ENCODE data around the gene KLHDC10.
A peak's percentile ranks its signal among the peaks of the same experiment; 100 is the strongest.
"Not testable (repeated sequence)": the region's sequence is repeated elsewhere in the genome, so short reads cannot be mapped to it uniquely, and the experiment has no call there.

Gene KLHDC10

GRCh38 chr7:130123501-130123900, 53.2 kb downstream of the KLHDC10 start:
- no peak for DNase-seq

GRCh38 chr7:130124711-130125110, 54.4 kb downstream of the KLHDC10 start:
- no peak for DNase-seq

DNA sequence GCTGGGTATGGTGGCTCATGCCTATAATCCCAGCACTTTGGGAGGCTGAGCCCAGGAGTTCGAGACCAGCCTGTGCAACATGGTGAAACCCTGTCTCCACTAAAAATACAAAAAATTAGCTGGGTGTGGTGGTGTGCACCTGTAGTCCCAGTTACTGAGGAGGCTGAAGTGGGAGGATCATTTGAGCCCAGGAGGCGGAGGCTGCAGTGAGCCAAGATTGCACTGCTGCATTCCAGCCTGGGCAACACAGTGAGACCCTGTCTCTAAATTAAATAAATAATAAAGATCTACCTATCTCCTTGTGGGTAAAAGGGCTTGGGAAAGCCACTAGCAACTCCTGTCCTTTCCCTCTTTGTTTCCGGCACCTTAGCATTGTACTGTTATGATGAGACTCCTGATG, 56.5 kb downstream of the KLHDC10 start:
- DNase-seq = not testable (repeated sequence)

DNA sequence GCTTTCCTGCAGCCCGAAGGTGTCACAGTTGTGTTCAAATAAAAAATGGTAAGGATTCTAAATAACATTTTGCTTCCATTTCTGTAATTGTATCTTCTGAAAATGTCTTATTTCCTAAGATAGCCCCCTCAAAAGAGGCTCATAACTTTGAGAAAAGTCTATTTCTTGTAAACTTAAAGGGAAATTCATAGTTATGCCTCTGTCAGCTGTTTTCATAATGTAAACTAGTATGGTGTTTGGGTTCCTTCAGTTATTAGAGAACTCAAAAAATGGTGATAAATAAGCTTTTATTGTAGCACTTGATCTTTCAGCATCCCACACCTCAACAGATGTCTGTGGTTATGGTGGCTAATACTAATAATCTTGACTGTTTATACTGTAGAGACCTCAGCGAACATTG, 57.1 kb downstream of the KLHDC10 start:
- no peak for DNase-seq

GRCh38 chr7:130127821-130128317, 57.5 kb downstream of the KLHDC10 start:
- no peak for DNase-seq

GRCh38 chr7:130129011-130129411, 58.7 kb downstream of the KLHDC10 start:
- no peak for DNase-seq

GRCh38 chr7:130131191-130131834, 61.0 kb downstream of the KLHDC10 start:
- no peak for DNase-seq

DNA sequence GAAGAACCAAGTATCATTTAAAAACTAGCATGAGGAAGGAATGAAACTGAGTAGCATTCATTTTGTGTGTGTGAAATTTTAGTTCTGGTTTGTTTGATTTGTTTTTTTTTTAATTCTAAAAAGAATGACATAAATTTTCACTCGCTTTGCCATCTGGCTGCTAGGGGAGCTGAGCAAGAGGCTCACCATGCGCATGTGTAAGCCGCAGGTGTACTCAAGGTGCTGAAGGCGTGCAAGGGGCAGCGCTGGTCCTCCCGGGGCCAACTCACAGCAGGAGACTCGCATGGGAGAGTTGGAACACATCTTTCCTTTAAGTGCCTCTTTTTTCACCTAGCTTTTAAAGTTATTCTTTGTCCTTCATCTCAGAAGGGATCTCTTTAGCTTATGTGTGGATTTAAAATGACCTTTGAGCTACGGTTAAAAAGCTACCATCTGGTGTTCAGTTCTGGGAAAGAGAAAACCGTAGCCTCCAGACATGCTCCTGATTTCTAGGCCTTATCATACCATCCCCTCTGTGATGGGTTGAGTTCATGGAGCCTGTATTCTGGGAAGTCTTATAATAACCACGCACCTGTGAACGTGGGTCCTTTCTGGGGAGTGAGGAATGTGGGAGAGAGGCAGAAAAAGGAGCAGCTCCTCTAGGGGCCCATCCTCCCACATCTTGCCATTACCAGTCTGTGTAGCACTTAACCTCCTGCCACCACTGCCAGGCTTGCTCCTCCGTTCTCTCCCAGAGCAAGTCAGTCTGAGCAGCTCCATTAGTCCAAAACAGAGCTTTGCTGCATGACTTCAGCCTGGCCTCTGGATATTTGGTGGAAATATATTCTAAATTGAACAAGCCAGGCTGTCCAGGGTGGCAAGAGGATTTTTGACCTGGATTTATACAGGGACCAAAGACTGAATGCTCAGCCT, 61.9 kb downstream of the KLHDC10 start:
- no peak for DNase-seq

- DNase-seq = no peak
Measured at GRCh38 chr7:130133029-130133782, 62.9 kb downstream of the KLHDC10 start.

DNA sequence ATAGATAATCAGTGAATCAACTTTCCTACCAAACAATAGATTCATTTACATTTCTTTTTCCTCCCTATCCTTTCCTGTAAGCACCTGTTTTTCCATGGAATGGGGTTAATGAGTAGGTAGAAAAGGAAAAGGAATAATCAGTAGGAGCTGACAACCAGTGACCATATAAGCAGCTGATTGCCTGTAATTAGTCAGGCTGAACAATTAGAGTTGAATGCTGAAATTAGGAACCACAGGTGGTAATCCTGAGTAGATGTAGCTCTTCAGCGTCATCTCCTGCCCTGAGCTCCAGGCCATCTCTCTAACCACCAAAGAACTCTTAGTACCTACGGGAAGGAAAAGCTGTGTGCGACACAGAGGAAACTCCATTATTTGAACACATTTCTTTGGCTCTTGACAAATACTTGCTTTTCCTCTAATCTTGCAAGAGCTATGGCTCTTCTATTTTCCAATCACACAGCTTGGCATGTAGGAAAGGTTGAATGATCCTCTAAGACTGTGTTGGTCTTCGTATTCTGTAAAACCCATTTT, 63.8 kb downstream of the KLHDC10 start:
- peak; percentile 42 for DNase-seq

DNA sequence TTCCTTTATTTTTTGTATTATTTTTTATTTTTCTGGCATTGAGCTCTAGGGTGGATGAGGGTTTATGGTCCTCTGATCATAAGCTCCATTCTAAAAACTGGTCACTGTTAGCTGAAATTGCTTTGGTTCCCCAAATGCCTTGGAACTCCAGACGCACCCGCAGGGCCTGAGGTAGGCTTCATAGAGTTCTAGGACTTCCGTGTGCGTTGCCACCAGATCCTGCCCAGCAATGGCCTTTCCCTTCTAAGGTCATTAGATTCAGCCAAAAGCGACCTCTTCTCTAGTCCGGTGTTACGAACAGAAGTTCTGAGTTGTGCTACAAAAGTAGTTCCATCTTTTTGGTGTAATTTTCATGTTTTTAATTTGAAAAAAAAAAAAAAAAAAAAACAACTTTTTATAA, 64.4 kb downstream of the KLHDC10 start:
- DNase-seq = no peak

DNA sequence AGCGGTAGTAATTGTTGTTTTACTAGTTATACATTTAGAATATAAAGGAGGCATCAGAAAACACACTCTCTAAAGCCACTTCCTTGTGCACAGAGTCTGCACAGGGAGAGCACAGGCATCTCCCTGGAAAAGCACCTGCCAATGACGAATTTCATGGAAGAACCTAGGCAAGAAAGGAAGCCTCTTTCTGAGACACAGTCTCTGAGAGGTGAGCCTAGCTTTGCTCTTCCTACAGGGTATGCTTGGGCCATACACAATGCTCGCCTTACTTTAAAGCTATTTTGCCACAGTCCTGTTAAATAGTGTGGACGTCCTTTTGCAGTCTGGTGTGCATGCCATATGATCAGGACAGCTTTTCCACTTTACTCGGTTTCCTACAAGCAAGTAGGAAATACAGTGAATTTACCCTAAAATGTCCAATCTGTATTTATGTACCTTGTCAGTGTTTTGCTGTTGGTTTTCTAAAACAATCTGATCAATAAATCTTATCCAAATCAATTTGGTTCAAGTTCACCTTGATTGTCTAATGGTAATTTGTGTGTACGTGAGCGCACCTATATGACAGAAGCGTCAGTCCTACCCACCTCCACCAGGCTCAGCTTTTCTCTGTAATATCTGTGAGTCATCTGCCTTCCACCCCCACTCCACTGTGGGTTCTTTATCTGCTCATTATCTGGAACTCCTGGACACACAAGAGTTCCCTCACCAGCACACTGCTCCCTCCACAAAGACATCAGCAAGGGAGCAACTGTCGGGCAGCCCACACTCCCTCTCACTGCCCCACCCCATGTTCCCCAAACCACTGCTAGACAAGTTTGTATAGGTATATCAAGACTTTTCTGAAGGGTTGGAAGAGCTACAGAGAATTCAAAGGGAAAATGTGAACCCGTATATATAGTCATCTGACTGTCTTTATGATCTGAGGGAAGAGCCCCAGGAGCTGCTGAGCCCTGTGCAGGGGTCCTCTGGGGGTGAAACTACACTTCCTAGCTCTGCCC, 65.2 kb downstream of the KLHDC10 start:
- DNase-seq = no peak

DNA sequence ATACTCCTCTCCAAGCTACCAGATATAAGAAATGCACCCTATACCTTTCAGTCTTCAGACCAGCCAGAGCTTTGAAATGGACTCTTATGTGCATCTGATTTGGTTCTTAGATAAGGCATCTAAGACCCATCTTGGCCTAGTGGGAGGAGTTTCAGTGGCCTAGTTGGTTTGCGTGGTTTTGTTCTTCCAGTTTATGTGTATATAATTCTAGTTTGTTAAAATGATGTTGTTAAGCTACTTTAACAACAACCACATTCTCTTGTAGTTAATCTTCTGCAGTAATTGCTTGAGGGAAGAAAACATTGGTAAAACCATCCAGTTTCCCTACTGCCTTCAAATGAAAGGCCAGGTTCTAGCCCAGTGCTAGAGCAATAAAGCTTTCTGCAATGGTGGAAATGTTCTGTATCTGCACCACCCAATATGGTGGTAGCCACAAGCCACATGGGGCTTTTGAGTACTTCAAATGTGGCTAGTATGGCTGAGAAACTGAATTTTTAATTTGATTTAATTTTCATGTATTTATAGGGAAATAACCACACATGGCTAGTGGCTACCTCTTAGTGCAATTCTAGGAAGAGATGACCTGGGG, 66.3 kb downstream of the KLHDC10 start:
- DNase-seq = no peak

GRCh38 chr7:130137207-130137606, 66.9 kb downstream of the KLHDC10 start:
- DNase-seq = no peak

DNA sequence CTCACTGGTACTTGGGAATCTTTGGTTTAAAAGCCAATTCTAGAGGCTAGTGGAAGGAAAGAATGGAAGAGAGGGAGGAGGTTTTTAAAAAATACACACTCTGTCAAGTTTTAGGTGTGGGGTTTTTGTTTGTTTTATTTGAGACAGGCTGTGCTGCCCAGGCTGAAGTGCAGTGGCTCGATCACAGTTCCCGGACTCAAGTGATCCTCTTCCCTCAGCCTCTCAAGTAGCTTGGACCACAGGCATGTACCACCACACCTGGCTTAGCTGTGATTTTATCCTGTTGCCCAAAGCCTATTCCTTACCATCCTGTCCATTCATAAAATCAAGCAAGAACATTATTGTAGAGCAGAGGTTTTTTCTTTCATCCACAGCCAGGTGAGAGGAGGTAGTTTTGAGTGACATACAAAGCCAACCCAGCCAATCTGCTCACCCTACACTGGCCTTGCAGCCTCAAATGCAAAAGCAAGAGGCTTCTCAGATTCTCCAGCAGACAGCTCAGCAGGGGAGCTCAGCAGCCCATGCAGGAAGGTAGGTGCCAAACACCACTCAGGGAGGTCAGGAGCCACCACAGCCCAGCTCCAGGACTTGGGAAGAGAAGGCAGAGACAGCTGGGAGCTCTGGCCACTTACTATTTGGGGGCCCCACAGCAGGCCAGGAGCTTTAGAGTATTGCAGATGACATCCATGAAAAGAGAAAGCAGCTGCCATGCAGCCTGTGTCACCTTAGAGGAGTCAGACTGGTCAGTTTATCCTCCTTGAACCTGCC, 69.0 kb downstream of the KLHDC10 start:
- no peak for DNase-seq

- no peak for DNase-seq
Measured at GRCh38 chr7:130140551-130141160, 70.3 kb downstream of the KLHDC10 start.

DNA sequence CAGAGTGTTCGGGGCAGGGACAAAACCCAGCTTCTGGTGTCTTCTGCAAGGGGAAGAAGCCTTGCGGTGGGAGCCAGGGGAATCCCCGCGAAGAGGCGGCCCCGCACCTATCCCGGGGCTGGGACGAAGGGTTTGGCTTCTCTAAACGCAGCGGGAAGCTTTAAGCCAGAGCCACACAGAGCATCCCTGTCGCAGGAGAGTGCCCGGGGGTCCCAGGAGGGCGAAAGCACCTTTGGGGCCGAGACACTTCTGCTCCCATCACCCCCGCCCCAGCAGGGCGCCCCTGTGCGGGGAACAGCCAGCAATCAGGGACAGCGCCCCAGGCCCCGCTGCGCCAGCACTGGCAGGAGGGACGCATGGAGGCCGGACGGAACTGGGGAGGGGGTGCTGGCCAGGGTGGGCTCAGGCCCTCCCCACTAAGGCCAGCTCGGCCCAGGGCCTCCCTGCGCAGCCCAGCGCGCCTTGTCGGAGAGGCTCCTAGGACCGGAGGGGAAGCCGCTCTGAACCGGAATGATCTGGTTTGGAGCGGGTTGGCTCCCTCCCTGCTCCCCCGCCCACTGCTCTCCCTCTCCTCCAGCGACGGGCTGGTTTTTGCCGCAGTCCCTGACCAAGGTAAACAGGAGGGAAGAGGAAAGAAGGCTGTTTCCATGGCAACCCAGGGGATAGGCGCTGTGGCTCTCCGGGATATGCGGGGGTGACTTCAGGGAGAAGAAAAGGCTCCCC, 71.0 kb downstream of the KLHDC10 start:
- DNase-seq = no peak

DNA sequence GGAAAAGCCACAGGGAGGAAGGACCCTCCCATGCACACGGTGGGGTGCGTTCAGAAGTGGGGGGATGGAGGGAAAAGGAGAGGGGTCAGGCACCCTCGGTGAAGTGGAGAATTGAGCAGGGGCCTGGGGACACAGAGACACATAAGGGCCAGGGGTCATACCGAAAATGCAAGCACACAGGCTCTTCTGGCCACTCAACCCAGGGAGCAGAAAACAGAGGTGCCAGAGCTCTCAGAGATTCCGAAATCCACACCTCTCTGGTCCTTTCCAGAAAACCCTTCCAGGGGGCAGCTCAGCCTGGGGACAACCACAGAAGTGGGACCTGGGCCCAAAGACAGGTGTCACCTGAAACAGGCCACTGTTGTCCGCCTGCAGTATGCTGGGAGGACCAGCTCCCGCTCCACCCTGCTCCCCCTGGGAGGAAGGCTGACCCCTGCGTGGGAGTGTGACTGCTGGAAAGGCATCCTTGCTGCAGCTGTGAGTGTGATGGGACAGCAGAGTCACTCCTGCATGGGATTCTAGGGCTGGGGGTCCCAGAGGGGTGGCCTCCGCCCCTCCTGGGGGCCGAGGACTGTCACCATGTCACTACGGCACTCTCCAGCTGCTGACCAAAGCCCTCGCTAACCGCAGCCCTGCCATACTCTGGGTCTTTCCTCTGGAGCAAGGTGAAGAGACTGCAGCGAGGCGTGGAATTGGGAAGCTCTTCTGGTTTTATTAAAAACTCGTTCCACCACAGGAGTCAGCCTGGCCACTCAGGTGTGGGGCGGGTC, 71.7 kb downstream of the KLHDC10 start:
- no peak for DNase-seq

All from NCI-H748 treated with DMSO at 0.1 percent for 48 hours (cell line).